ENCODE data around the gene SENP1. TPM values are rescaled to one million over a fixed set of nuclear protein-coding genes. Genes with fewer than 3 reads are reported as not detected.

Gene SENP1
- polyA plus RNA-seq, 1 donor from 2014 or later: 14.0 TPM

DNA sequence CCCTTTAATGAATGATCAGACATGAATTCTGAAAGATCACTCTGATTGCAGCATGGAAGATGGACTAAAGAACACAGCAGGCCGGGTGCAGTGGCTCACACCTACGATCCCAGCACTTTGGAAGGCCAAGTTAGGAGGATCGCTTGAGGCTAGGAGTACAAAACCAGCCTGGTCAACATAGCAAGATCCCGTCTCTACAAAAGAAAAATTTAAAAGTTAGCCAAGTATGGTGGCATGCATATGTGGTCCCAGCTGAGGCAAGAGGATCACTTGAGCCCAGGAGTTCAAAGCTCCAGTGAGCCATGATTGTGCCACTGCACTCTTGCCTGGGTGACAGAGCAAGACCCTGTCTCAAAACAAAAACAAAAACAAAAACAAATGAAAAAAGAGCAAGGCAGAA is 35.1 kb downstream of the SENP1 start:
- Histone ChIP-seq H3K27ac (ENCODE audit: low read length) (no peak overlapping the region), H3K9me3 (ENCODE audit: low read length) (no peaks in the 10 kb centered on the region), H3K9ac (ENCODE audit: low read length) (no peak overlapping the region), H3K4me3 (ENCODE audit: low read length) (no peak overlapping the region), H4K20me1 (ENCODE audit: insufficient read depth) (no peaks in the 10 kb centered on the region), H3F3A (ENCODE audit: insufficient read depth, low read length, poor library complexity, severe bottlenecking) (no peaks in the 10 kb centered on the region), H3K4me2 (ENCODE audit: low read length) (no peak overlapping the region), H3K27me3 (ENCODE audit: insufficient read depth, low read depth, low read length) (no peaks in the 10 kb centered on the region), H3K36me3 (ENCODE audit: insufficient read depth, low read length) (peaks cover 3% of the 10 kb centered on the region), H3K79me2 (replicated peaks; ENCODE audit: insufficient read depth, low read length) (no peaks in the 10 kb centered on the region), H2AFZ (ENCODE audit: low read depth, low read length) (no peak overlapping the region), H3K9me2 (ENCODE audit: insufficient read depth, low read length) (no peaks in the 10 kb centered on the region)
- no peak for TF ChIP-seq EZH2 (IDR thresholded peaks at IDR 0.05; ENCODE audit: borderline replicate concordance, insufficient read depth, low read length, poor library complexity, severe bottlenecking)
- no peak for TF ChIP-seq EP300 (conservative IDR thresholded peaks at IDR 0.05; ENCODE audit: poor library complexity, severe bottlenecking)
- no peak for TF ChIP-seq POLR2AphosphoS5 (IDR thresholded peaks at IDR 0.05)
- no peak for TF ChIP-seq TAF1 (IDR thresholded peaks at IDR 0.05; ENCODE audit: low read depth)
- TF ChIP-seq MXI1 (conservative IDR thresholded peaks at IDR 0.05; ENCODE audit: poor library complexity, severe bottlenecking): no peak
- TF ChIP-seq SMC3 (conservative IDR thresholded peaks at IDR 0.05; ENCODE audit: poor library complexity): no peak
- TF ChIP-seq RAD21 (conservative IDR thresholded peaks at IDR 0.05): no peak
- TF ChIP-seq, protein P1, sequence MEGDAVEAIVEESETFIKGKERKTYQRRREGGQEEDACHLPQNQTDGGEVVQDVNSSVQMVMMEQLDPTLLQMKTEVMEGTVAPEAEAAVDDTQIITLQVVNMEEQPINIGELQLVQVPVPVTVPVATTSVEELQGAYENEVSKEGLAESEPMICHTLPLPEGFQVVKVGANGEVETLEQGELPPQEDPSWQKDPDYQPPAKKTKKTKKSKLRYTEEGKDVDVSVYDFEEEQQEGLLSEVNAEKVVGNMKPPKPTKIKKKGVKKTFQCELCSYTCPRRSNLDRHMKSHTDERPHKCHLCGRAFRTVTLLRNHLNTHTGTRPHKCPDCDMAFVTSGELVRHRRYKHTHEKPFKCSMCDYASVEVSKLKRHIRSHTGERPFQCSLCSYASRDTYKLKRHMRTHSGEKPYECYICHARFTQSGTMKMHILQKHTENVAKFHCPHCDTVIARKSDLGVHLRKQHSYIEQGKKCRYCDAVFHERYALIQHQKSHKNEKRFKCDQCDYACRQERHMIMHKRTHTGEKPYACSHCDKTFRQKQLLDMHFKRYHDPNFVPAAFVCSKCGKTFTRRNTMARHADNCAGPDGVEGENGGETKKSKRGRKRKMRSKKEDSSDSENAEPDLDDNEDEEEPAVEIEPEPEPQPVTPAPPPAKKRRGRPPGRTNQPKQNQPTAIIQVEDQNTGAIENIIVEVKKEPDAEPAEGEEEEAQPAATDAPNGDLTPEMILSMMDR (IDR thresholded peaks at IDR 0.05; ENCODE audit: poor library complexity, severe bottlenecking): no peak
- TF ChIP-seq, protein P2, sequence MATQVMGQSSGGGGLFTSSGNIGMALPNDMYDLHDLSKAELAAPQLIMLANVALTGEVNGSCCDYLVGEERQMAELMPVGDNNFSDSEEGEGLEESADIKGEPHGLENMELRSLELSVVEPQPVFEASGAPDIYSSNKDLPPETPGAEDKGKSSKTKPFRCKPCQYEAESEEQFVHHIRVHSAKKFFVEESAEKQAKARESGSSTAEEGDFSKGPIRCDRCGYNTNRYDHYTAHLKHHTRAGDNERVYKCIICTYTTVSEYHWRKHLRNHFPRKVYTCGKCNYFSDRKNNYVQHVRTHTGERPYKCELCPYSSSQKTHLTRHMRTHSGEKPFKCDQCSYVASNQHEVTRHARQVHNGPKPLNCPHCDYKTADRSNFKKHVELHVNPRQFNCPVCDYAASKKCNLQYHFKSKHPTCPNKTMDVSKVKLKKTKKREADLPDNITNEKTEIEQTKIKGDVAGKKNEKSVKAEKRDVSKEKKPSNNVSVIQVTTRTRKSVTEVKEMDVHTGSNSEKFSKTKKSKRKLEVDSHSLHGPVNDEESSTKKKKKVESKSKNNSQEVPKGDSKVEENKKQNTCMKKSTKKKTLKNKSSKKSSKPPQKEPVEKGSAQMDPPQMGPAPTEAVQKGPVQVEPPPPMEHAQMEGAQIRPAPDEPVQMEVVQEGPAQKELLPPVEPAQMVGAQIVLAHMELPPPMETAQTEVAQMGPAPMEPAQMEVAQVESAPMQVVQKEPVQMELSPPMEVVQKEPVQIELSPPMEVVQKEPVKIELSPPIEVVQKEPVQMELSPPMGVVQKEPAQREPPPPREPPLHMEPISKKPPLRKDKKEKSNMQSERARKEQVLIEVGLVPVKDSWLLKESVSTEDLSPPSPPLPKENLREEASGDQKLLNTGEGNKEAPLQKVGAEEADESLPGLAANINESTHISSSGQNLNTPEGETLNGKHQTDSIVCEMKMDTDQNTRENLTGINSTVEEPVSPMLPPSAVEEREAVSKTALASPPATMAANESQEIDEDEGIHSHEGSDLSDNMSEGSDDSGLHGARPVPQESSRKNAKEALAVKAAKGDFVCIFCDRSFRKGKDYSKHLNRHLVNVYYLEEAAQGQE (IDR thresholded peaks at IDR 0.05; ENCODE audit: borderline replicate concordance): no peak

DNA sequence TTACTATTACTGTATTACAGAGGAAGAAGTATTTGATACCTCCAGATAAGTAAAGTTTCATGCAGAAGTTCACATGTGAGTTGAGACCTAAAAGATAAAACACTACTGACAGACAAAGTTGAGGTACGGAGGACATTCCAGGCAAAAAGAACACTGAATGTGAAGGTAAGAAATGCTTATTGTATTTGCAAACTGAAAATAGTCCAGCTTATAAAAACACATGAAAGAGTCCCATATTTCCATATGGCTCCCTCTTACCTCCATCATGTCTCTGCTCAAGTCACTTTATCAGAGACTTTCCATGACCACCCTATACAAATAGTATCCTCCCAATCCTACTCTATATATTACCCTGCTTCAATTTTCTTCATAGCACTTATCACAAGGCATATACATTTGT is 35.8 kb downstream of the SENP1 start:
- Histone ChIP-seq H3F3A (ENCODE audit: insufficient read depth, low read length, poor library complexity, severe bottlenecking) (no peaks in the 10 kb centered on the region), H3K9me2 (ENCODE audit: insufficient read depth, low read length) (no peaks in the 10 kb centered on the region), H3K27ac (ENCODE audit: low read length) (no peak overlapping the region), H2AFZ (ENCODE audit: low read depth, low read length) (no peak overlapping the region), H3K27me3 (ENCODE audit: insufficient read depth, low read depth, low read length) (no peaks in the 10 kb centered on the region), H3K4me2 (ENCODE audit: low read length) (no peak overlapping the region), H3K4me3 (ENCODE audit: low read length) (no peak overlapping the region), H3K9me3 (ENCODE audit: low read length) (no peaks in the 10 kb centered on the region), H3K9ac (ENCODE audit: low read length) (no peak overlapping the region), H4K20me1 (ENCODE audit: insufficient read depth) (no peaks in the 10 kb centered on the region), H3K79me2 (replicated peaks; ENCODE audit: insufficient read depth, low read length) (no peaks in the 10 kb centered on the region), H3K36me3 (ENCODE audit: insufficient read depth, low read length) (peaks cover 3% of the 10 kb centered on the region)
- TF ChIP-seq TAF1 (IDR thresholded peaks at IDR 0.05; ENCODE audit: low read depth) (no peak), MXI1 (conservative IDR thresholded peaks at IDR 0.05; ENCODE audit: poor library complexity, severe bottlenecking) (no peak), EZH2 (IDR thresholded peaks at IDR 0.05; ENCODE audit: borderline replicate concordance, insufficient read depth, low read length, poor library complexity, severe bottlenecking) (no peak), RAD21 (conservative IDR thresholded peaks at IDR 0.05) (no peak), EP300 (conservative IDR thresholded peaks at IDR 0.05; ENCODE audit: poor library complexity, severe bottlenecking) (no peak), POLR2AphosphoS5 (IDR thresholded peaks at IDR 0.05) (no peak), SMC3 (conservative IDR thresholded peaks at IDR 0.05; ENCODE audit: poor library complexity) (no peak)
- TF ChIP-seq, protein P2 (IDR thresholded peaks at IDR 0.05; ENCODE audit: borderline replicate concordance): no peak
- TF ChIP-seq, protein P1 (IDR thresholded peaks at IDR 0.05; ENCODE audit: poor library complexity, severe bottlenecking): no peak
